GM21367 (cell line): ENCODE data around the gene APOL4.
"Not testable (repeated sequence)": the region's sequence is repeated elsewhere in the genome, so short reads cannot be mapped to it uniquely, and the experiment has no call there.

Experiments
- ATAC-seq: cut with Tn5 transposase; IDR thresholded peaks from one replicate; pipeline ENCODE4 v1.9.1; 2021; ENCODE audit not compliant: unreplicated experiment

The APOL4 gene

DNA sequence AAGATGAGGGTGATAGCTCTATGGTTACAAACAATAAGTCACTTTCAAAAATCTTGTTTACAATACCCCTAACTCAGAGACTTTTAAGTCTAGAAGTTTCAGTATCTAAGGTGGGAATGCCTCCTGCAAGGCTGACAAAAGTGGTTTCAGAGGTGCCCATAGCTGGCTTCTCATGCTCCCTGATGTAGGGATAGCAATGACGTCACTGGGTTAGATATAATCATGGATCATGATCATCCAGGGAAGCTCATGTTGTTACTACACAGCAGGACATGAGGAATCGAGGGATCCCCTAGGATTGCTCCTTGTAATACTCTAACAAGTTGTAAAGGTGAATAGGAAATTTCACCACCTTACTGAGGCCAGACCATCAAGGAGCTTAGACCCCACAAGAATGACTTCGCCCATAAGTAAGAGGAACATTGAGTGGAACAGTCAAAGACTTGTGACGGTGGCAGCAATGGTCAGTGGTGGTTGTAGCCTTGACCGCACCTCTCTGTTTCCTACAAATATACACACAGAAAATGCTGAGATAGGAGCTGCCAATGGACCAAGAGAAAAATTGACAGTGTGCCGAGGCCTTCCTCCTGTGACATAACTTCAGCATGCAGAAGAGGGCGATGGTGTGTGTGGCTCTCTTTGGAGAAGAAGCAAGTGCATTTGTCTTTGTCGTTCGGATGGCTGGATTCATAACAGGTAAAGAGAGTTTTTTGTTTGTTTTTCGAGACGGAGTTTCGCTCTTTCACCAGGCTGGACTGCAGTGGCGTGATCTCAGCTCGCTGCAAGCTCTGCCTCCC lies 15.6 kb downstream of the APOL4 start:
- no peak for ATAC-seq

DNA sequence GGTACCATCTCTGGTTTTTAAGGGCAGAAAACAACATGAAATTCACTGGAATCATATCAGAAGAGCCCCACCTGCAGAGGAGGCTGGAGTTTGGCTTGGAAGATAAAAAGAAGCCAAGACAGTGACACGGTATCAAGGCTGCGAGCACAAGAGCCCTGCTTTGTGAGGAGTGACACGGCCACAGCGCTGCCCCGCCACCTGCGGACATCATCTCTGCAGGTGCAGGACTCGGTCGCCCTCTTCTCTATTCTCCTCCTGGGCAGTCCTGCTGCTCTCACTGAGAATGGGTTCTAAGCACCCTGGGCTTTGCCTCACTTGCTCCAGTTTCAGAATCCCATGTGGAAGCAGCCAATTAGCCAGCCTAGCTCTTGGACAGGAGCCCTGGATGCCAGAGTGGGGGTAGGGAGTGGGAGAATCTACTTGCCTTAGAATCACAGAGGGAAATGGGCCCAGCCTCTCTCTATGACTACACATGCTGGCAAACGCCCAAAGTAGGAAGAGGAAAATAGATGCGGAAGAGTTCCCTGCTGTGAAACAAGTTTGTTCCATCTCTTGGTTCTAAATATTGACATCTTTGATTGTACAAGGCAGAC lies 17.1 kb downstream of the APOL4 start:
- ATAC-seq, result no peak

DNA sequence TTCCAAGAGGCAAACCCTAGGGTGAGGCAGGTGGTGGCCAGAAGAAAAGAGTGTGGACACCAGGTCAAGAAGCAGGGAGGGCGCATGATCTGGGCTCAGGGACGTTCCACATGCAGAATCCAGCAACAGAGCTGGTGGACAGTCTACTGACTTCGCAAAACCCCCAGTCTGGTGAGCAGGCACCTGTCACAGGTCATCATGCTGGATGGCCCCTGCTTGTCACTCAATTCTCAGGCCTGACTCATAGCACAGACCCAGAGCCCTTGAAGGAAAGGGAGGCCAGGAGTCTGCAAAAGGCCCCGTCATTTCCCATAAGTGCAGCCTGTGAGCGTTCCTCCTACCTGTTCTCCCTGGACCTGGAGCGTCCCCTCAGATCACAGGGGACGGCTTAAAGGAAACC lies 18.2 kb downstream of the APOL4 start:
- ATAC-seq, result no peak

DNA sequence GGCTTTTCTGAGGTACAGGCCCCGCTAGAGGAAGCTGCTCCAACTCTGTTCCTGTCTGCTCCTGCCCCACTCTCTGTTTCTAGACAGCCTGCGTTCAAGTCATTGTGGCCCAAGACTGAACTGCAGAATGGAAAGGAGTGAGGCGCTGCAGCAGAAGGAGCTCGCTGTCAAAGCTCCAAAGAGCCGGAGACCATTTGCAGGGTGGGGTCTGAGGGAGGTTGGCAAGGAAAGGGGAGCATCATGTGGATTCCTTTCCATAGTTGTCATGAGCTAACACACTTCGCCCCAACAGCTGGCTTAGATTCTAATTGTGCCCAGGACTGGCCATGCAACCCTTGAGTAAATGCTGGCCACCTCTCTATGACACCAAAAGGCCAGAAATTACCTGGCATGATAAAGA lies 18.8 kb downstream of the APOL4 start:
- ATAC-seq, result no peak

DNA sequence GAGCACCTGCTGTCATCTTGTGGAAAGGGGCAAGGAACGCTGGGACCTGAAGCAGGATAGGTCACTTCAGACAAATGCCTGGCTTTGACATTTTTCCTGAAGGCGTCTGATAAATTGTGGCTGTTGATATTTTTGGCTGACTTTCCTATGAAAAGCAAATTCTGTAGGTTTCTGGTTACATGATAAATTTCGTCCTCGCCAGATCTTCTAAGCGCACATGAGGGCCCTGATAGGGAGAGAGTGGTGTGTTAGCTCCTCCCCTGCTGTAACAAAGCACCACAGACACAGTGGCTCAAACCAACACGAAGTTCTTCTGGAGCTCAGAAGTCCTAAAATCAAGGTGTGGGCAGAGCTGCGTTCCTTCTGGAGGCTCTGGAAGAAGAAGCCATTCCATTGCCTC lies 19.6 kb downstream of the APOL4 start:
- no peak for ATAC-seq

DNA sequence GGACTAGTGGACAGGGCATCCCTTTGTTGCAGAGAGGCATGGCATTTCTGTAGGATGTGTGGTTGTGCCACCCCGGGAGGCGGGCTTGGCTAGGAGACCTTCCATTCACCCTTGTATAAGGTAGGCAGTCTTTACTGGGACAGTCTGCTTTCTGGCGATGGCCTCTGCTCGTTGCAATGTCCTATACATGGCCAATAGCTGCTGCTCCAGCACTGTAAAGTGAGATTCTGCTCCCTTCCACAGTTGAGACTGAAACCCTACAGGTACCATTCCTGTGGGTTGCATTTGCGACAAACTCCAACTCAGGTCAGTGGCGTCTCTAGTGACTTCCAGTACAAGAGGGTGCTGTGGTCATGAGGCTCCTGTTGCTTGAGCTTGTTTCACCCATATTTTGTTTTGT lies 20.7 kb downstream of the APOL4 start:
- no peak for ATAC-seq

DNA sequence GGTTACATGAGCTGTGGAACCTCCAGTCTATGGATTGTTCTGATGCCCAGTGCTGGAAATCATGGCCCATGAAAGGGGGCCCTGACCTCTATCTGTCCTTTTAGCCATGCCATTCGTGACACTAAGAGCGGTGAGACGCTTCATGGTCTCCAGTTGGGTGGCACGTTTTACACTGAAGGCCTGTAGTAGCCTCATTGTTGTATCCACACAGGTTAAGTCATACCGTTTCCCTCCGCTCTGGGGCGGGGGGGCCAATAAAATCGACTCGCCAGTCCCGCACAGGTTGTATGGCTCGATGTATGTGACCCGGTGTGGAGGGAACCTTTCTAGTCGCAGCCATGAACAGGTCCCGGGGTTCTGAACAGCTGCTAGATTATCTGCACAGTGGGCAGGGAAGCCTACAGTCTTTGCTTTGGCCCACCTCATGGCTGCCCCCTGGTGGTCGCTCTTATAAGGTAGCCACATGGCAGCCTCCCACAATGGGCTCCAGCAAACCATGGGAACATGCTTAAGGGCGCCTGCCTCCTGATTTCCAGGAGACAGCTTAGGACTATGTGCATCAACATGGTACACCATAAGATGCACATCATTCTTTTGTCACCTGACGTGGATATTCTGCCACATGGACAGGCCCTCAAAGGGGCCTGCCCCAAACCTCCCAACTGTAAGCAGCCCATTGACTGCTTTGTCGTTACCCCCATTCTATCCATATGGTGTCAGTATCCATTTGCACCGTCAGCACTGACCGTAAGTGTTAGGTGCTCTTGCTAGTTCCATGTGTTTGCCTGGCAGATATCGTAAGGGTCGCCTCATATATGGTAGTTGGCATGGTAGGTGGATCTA lies 21.4 kb downstream of the APOL4 start:
- ATAC-seq, result no peak

DNA sequence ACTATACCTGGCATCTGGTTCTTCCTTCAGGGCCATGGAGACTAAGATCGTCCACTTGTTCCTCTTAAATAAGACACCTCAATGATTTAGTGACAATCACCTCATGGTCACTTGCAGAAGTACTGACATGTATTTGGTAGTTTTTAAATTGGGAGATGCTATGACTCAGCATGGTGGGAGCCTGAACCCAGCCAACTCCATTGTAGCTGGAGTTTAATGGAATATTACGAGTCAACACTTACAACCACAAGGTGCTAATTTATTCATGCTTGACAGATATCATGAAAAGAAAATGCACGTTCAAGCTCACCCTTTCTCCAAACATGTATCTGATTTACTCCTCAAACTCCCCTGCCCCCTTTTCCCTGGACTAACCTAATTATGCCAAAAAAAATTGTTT lies 24.4 kb downstream of the APOL4 start:
- no peak for ATAC-seq

DNA sequence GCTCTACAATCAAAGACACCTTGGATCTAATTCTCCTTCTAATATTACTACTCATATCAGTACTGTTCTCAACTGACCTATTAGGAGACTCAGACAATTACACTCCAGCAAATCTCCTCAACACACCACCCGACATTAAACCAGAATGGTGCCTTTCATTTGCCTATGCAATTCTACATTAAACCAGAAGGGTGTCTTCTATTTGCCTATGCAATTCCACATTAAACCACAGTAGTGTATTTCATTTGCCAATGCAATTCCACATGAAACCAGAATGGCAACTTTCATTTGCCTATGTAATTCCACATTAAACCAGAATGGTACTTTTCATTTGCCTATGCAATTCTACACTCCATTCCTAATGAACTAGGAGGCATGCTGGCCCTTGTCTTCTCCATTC lies 25.7 kb downstream of the APOL4 start:
- no peak for ATAC-seq

DNA sequence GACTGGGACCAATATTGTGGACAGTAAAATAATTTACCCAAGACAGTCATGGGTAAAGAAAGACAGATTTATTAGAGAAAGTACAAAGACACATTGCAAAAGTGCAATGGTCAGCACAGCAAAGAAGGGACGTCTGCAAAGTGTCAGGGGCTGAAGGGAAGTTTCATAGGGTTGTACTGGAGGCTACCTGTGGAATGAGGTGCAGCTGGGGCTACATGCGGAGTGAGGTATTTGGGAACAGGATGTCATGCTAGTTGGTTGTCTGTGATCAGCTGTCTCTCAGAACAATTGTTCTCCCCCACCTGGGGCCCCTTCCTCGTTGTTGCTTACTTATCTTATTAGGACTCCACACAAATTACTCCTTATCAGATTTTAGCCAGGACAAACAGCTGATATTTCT lies 29.7 kb downstream of the APOL4 start:
- ATAC-seq, result no peak

DNA sequence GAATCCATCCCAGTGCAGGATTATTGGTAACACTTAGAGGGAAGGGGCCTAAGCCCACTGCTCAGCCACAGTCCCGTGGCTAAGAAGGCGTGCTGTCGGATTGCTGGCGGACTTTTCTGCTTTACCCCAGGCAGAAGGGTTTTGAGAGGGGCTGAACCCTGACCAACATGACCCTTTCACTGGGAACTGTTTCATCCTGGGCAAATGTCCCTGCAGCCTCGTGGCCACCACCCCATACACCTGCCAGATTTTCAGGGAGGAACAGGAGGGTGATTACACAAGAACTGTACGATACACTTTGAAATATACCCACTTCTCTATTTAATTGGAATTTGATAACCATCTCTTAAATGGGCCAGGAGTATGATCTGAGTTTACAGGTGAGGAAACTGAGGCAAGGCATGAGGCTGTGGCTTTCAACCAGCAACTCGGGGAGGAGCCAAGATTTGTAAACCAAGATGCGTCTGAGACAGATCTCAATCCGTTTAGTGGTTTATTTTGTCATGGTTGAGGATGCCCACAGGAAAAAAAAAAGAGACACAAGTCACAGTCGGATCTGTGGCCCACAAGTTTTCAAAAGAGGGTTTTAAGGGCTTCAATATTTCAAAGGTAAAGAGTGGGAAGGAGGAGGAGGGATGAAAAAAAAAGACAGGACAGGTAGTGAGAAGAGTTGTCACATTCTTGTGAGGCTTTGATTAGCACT lies 34.9 kb downstream of the APOL4 start:
- ATAC-seq, result no peak

DNA sequence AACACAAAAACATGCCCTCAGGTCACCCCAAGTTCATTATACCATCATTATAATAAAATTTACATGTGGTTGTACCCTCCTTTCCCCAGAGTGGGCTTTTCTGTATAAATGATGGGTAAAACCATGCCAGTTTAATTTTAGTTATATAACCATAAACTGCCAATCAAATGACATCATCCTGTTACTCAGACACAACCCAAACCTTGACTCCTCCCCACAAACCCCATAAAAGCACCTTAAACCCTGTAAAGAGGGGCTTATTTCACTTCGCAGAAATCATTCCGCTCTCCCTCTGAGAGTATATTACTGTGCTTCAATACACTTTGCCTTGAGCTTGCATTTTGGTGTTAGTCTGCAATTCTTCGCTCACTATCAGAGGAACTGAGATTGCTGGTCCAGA lies 35.5 kb downstream of the APOL4 start:
- ATAC-seq, result no peak

DNA sequence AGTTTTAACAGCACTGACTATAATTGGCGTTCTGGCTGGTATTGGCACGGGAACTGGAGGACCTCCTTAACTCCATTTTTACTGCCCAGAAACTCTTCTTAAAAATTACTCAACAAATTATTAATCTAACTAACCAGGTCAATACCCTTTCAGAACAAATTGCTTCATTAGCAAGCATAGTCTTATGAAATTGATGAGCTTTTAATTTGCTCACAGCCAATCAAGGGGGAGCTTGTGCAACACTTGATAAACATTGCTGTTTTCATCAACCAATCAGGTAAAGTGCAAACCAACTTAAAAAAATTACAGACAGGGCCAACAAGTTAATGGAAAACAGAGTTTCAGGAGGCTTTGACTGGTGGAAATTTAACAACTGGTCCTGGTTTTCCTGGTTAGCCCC lies 36.5 kb downstream of the APOL4 start:
- ATAC-seq, result no peak

DNA sequence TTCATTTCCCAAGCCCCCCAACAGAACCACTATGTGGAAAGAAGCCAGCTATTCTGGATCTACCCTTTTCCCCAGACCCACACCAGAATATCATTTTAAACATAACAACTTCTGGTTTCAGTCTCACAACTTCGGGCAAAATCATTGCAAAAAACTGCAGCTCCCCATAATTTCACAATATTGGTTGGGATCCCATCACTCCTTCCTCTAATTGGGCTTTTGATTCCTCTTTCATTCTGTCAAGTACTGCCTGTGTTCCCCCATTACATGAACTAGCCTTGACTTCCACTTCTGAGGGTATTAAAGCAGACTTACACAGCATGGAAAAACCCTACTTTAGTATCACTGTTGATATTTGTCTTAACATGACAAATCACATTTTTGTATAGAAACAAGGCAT lies 37.0 kb downstream of the APOL4 start:
- ATAC-seq, result no peak

DNA sequence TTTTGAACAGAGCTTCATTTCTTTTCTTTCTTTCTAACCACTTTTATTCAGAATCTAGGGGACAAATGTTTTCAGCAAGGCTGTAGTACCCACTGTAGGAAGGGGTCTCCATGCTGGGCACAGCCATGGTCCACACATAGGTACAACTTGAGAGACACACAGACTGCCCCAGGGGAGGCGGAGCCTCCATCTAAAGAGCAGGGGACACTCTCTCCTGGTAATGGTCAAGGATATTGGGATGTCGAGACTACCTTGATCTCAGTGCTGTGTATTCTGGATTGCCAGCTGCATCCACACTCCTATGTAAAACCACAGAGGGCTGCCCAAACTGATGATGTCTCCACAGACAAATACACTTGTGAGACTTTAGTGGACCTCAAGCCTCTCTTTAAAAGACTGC lies 38.1 kb downstream of the APOL4 start:
- no peak for ATAC-seq

DNA sequence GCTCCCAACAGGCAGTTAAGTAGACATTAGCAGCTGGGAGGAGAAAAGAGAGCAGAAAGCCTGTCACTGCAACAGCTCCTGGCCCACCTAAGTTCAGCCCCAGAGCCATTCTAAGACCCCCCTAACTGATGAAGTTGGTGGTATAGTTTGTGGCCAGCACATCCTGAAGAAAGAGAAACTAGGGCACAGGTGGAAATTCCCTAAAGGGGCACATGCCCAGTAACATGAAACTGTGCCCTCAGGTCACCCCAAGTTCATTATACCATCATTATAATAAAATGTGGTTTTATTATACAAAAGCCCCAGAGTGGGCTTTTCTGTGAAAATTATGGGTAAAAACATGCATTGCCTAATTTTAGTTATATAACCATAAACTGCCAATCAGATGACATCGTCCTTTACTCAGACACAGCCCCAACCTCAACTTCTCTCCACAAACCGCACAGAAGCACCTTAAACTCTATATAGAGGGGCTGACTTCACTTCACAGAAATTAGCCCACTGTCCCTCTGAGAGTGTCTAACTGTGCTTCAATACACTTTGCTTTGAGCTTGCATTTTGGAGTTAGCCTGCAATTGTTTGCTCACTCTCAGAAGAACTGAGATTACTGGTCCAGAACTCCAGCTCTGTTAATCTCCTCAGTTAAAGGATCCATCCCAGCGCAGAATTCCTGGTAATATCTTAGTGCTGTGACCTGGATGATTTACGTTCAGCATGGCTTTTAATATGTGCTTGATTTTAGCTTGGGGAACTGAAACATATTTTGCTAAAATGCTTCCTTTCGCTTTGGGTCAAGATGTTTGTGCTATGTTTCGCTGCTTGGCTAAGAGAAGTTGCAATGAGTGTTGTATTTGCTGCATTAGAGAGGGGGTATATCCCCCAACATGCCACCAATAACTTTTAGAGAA lies 39.2 kb downstream of the APOL4 start:
- ATAC-seq, result no peak

DNA sequence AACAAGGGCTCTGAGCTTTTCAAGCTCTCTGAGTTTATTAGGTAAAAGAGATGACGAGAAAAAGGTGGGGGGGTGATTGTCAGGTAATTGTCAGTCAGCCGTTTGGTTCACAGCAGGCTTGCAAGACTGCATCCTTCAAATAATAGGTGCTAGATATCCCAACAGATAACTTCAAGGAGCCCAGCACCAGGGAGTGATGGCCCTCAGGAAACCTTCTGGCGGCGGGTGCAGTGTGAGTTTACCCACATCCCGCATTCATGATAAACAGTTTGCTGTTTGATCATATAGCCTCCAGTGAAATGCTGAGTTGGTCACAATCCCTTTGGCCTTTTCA lies 39.8 kb downstream of the APOL4 start:
- ATAC-seq, result not testable (repeated sequence)

DNA sequence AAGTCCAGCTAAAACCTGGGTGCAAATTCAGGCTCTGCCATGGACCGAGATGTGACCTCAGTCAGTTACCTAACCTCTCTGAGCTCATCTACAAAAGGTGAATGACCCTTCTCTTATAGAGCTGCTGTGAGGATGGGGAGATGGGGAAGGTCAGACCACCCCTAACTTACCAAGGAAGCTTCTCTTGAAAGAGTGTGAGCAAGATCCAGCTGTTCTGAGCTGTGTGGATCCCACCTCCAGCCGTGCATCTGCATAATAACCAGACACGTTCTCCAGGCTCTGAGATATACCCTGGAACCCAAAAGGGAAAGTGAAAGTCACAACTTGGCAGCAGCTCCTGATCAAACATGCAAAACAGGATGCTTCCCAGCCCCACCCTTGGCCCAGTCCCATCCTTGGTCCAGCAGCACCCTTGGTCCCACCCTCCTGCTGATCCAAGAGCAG lies 41.1 kb downstream of the APOL4 start, which contains the start of gene APOL3:
APOL3 (minus strand) TSS at position 257 of the 444 bp plus-strand sequence. CDS start 11,700 bp downstream, outside the sequence.
- no peak for ATAC-seq

DNA sequence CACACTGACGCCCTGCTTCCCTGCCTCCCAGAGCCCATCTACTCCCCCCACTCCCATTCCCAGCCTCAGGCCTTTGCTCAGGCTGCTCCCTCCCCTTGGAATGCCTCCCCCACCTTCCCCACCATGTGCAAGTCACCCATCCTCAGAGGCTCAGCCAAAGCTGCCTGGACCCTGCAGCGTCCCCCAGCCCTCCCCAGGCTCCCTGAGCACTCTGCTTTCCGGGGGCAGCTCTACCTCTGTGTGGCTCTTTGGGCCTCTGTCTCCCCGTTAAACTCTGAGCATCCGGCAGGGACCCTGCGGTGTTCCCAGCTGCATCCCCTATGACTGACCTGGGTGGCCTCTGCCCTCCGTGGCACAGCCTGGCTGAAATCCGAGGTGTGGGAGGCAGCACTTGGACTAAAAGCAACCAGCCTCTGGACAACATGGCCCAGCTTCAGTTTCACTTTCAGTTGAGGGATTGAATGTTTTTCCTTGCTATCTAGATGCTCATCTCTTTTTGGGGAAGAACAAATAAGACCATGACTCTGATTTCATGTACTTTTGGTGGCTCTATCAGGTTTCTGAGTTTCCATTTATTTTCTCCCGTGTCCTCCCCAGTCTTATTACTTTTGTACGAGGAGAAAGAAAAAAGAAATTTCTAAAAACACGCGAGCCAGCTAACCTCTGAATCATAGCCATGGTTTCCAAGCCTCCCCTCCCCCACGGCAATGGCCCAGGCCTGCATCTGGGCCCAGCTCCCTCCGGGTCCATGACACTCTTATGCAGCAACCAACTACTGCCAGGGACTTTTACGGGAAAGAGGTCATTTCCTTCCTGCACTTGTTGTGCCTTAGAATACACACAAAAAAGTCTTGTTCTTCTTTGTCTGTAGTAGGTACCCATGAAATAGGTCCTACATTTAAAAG lies 44.8 kb downstream of the APOL4 start:
- no peak for ATAC-seq
